ENCODE data around the gene ANKZF1. TPM values are rescaled to one million over a fixed set of nuclear protein-coding genes. Genes with fewer than 3 reads are reported as not detected.
A peak's percentile ranks its signal among the peaks of the same experiment; 100 is the strongest.

Gene ANKZF1
- total RNA-seq (10 to 100 TPM; 72.4 to 76.0 TPM), polyA plus RNA-seq (32.5 TPM)

GRCh38 chr2:219229305-219230058 is at the start of gene ANKZF1, which contains the start of gene ATG9A:
Gene ANKZF1 (plus strand): TSS chr2:219229806. CDS start chr2:219230258, 452 bp downstream.
Gene ATG9A (minus strand): TSS chr2:219229636. CDS start chr2:219228024, 1,612 bp downstream.
- H3K36me3 ChIP-seq (ENCODE audit: insufficient read depth, low read length): peaks cover 49% of the 10 kb centered on the region
- Mint-ChIP-seq H3K9me3 (no peaks in the 10 kb centered on the region), H3K27ac (peak within 1 kb of the TSS; percentile 94 to 100 (median 98)), H3K4me1 (peaks cover 42 to 79% (median 54%) of the 10 kb centered on the region in 3 donors), H3K27me3 (no peaks in the 10 kb centered on the region), H3K36me3 (peaks cover 0 to 75% (median 11%) of the 10 kb centered on the region in 3 donors), H3K4me3 (peak within 1 kb of the TSS; percentile 92 to 100 (median 98))
- no peaks in the 10 kb centered on the region for H3K27me3 ChIP-seq (ENCODE audit: insufficient read depth, low read length, poor library complexity, severe bottlenecking)
- no peaks in the 10 kb centered on the region for H3K9me3 ChIP-seq (ENCODE audit: low read length)
- peak within 1 kb of the TSS; percentile 93 for H3K4me3 ChIP-seq (ENCODE audit: low read length)
- POLR2A ChIA-PET: interaction anchor here (0.7 to 4.5 kb wide), 15 partner anchors 10 to 158 kb away, joined by 3 to 164 read pairs (median 6); partner anchors contain the start of genes ABCB6, CNPPD1, DNAJB2 and DNPEP
- CTCF ChIA-PET: interaction anchor here (0.8 to 7.6 kb wide), 12 partner anchors 9 to 70 kb away, joined by 3 to 51 read pairs (median 5); partner anchors contain the start of genes DNAJB2, NHEJ1, TUBA4A and TUBA4B
- peaks cover 44% of the 10 kb centered on the region for H3K4me1 ChIP-seq (ENCODE audit: insufficient read depth, low read length)
- peak; percentile 96 to 99 (median 98) for DNase-seq
- H3K27ac ChIP-seq (ENCODE audit: low read depth, low read length): peak within 1 kb of the TSS; percentile 96

GRCh38 chr2:219180961-219181360 is 48.6 kb upstream of the ANKZF1 start:
- peaks cover 42% of the 10 kb centered on the region for H3K36me3 ChIP-seq (ENCODE audit: insufficient read depth, low read length)
- Mint-ChIP-seq H3K4me3 (peak overlapping the region in 3 of 7 donors; percentile 9 to 98 (median 29)), H3K4me1 (peaks cover 41 to 59% (median 57%) of the 10 kb centered on the region in 3 donors), H3K9me3 (no peaks in the 10 kb centered on the region), H3K27me3 (no peaks in the 10 kb centered on the region), H3K27ac (peak overlapping the region in 6 of 8 donors; percentile 34 to 100 (median 66)), H3K36me3 (peaks cover 0 to 80% (median 3%) of the 10 kb centered on the region in 3 donors)
- no peaks in the 10 kb centered on the region for H3K27me3 ChIP-seq (ENCODE audit: insufficient read depth, low read length, poor library complexity, severe bottlenecking)
- H3K4me1 ChIP-seq (ENCODE audit: insufficient read depth, low read length): peaks cover 35% of the 10 kb centered on the region
- ChIA-PET POLR2A (interaction anchor here (2.1 to 3.1 kb wide), 2 partner anchors 25 to 74 kb away, joined by 5 to 16 read pairs; partner anchors contain the start of genes TUBA4A and ZFAND2B), CTCF (interaction anchor here (1.0 to 4.0 kb wide), 8 partner anchors 10 to 118 kb away, joined by 3 to 17 read pairs (median 7); partner anchors contain the start of genes GLB1L and STK16)
- no peak for DNase-seq
- no peak overlapping the region for H3K27ac ChIP-seq (ENCODE audit: low read depth, low read length)
- H3K4me3 ChIP-seq (ENCODE audit: low read length): no peak overlapping the region
- H3K9me3 ChIP-seq (ENCODE audit: low read length): no peaks in the 10 kb centered on the region

- Histone ChIP-seq H3K27me3 (ENCODE audit: insufficient read depth, low read length, poor library complexity, severe bottlenecking) (no peaks in the 10 kb centered on the region), H3K36me3 (ENCODE audit: insufficient read depth, low read length) (peaks cover 42% of the 10 kb centered on the region), H3K4me1 (ENCODE audit: insufficient read depth, low read length) (peaks cover 33% of the 10 kb centered on the region), H3K9me3 (ENCODE audit: low read length) (no peaks in the 10 kb centered on the region), H3K27ac (ENCODE audit: low read depth, low read length) (no peak overlapping the region), H3K4me3 (ENCODE audit: low read length) (no peak overlapping the region)
- Mint-ChIP-seq H3K36me3 (peaks cover 0 to 80% (median 3%) of the 10 kb centered on the region in 3 donors), H3K4me1 (peaks cover 39 to 57% (median 56%) of the 10 kb centered on the region in 3 donors), H3K4me3 (peak overlapping the region in 1 of 7 donors; percentile 51), H3K27me3 (no peaks in the 10 kb centered on the region), H3K27ac (peak overlapping the region in 6 of 8 donors; percentile 17 to 89 (median 49)), H3K9me3 (no peaks in the 10 kb centered on the region)
- DNase-seq: no peak
- POLR2A ChIA-PET: interaction anchor here (2.1 to 3.1 kb wide), 2 partner anchors 25 to 73 kb away, joined by 5 to 16 read pairs; partner anchors contain the start of genes TUBA4A and ZFAND2B
- CTCF ChIA-PET: interaction anchor here (0.7 to 4.0 kb wide), 8 partner anchors 10 to 113 kb away, joined by 3 to 17 read pairs (median 10); partner anchors contain the start of genes DNAJB2, GLB1L, NHEJ1 and STK16
These were observed 48.1 kb upstream of the ANKZF1 start for GRCh38 chr2:219181531-219181930.

- H3K9me3 ChIP-seq (ENCODE audit: low read length): no peaks in the 10 kb centered on the region
- H3K36me3 ChIP-seq (ENCODE audit: insufficient read depth, low read length): peaks cover 42% of the 10 kb centered on the region
- H3K27me3 Mint-ChIP-seq: no peaks in the 10 kb centered on the region
- POLR2A ChIA-PET: interaction anchor here (1.6 kb wide), 1 partner anchor 18 kb away, joined by 6 read pairs; no protein-coding TSS in a partner anchor
- H3K4me3 ChIP-seq (ENCODE audit: low read length): no peak overlapping the region
- H3K9me3 Mint-ChIP-seq: no peaks in the 10 kb centered on the region
- DNase-seq: no peak
- H3K4me1 ChIP-seq (ENCODE audit: insufficient read depth, low read length): peaks cover 29% of the 10 kb centered on the region
- no peak overlapping the region for H3K27ac ChIP-seq (ENCODE audit: low read depth, low read length)
- H3K36me3 Mint-ChIP-seq: peaks cover 0 to 77% (median 3%) of the 10 kb centered on the region in 3 donors
- no peaks in the 10 kb centered on the region for H3K27me3 ChIP-seq (ENCODE audit: insufficient read depth, low read length, poor library complexity, severe bottlenecking)
- peak overlapping the region in 2 of 7 donors; percentile 8 to 67 for H3K4me3 Mint-ChIP-seq
- peaks cover 38 to 53% (median 51%) of the 10 kb centered on the region in 3 donors for H3K4me1 Mint-ChIP-seq
- CTCF ChIA-PET: interaction anchor here (1.2 to 4.0 kb wide), 6 partner anchors 11 to 112 kb away, joined by 3 to 17 read pairs (median 11); partner anchors contain the start of genes DNAJB2 and NHEJ1
- peak overlapping the region in 7 of 8 donors; percentile 17 to 95 (median 51) for H3K27ac Mint-ChIP-seq
These were observed 47.1 kb upstream of the ANKZF1 start for GRCh38 chr2:219182331-219183150.

GRCh38 chr2:219183151-219183772 is 46.3 kb upstream of the ANKZF1 start:
- Mint-ChIP-seq H3K27me3 (no peaks in the 10 kb centered on the region), H3K9me3 (no peaks in the 10 kb centered on the region), H3K4me1 (peaks cover 36 to 50% (median 48%) of the 10 kb centered on the region in 3 donors), H3K27ac (peak overlapping the region in 6 of 8 donors; percentile 30 to 95 (median 60)), H3K36me3 (peaks cover 0 to 73% (median 3%) of the 10 kb centered on the region in 3 donors), H3K4me3 (peak overlapping the region in 1 of 7 donors; percentile 67)
- Histone ChIP-seq H3K27me3 (ENCODE audit: insufficient read depth, low read length, poor library complexity, severe bottlenecking) (no peaks in the 10 kb centered on the region), H3K27ac (ENCODE audit: low read depth, low read length) (no peak overlapping the region), H3K36me3 (ENCODE audit: insufficient read depth, low read length) (peaks cover 42% of the 10 kb centered on the region), H3K4me1 (ENCODE audit: insufficient read depth, low read length) (peaks cover 29% of the 10 kb centered on the region), H3K9me3 (ENCODE audit: low read length) (no peaks in the 10 kb centered on the region), H3K4me3 (ENCODE audit: low read length) (no peak overlapping the region)
- POLR2A ChIA-PET: interaction anchor here (1.6 kb wide), 1 partner anchor 17 kb away, joined by 6 read pairs; no protein-coding TSS in a partner anchor
- DNase-seq: no peak
- CTCF ChIA-PET: interaction anchor here (1.8 to 4.0 kb wide), 4 partner anchors 16 to 111 kb away, joined by 6 to 17 read pairs (median 14); partner anchors contain the start of gene NHEJ1

GRCh38 chr2:219184121-219184520 is 45.5 kb upstream of the ANKZF1 start:
- no peak for DNase-seq
- Histone ChIP-seq H3K4me1 (ENCODE audit: insufficient read depth, low read length) (peaks cover 23% of the 10 kb centered on the region), H3K27ac (ENCODE audit: low read depth, low read length) (no peak overlapping the region), H3K27me3 (ENCODE audit: insufficient read depth, low read length, poor library complexity, severe bottlenecking) (no peaks in the 10 kb centered on the region), H3K9me3 (ENCODE audit: low read length) (no peaks in the 10 kb centered on the region), H3K4me3 (ENCODE audit: low read length) (no peak overlapping the region), H3K36me3 (ENCODE audit: insufficient read depth, low read length) (peaks cover 42% of the 10 kb centered on the region)
- ChIA-PET POLR2A (no interaction called here), CTCF (interaction anchor here (1.8 to 3.4 kb wide), 3 partner anchors 16 to 27 kb away, joined by 6 to 11 read pairs (median 10); partner anchors contain the start of gene NHEJ1)
- Mint-ChIP-seq H3K27ac (peak overlapping the region in 3 of 8 donors; percentile 37 to 73 (median 66)), H3K36me3 (peaks cover 0 to 69% (median 3%) of the 10 kb centered on the region in 3 donors), H3K4me3 (peak overlapping the region in 1 of 7 donors; percentile 68), H3K9me3 (no peaks in the 10 kb centered on the region), H3K27me3 (no peaks in the 10 kb centered on the region), H3K4me1 (peaks cover 32 to 45% (median 42%) of the 10 kb centered on the region in 3 donors)
